Mammary epithelial cell (primary cell): Measurements from ENCODE around the gene CLTC.

Source experiments
- EZH2 ChIP-seq: IDR thresholded peaks from 2 replicates; pipeline ENCODE4 v1.6.1; 2012; ENCODE audit warnings: low read length, inconsistent platforms, borderline replicate concordance
- TF ChIP-seq, protein P1 (sequence below), 2 donors: IDR thresholded peaks in 1 of 2; conservative IDR thresholded peaks in 1 of 2; 2 replicates each; pipeline ENCODE4 v1.5.1; 2011 to 2012; ENCODE audit warnings: inconsistent platforms in 2 of 2, low read length in 2 of 2, mild to moderate bottlenecking in 2 of 2, control low read depth in 1 of 2, low read depth in 1 of 2; ENCODE audit not compliant: insufficient read depth in 1 of 2; ENCODE audit errors: extremely low read depth in 1 of 2

GRCh38 chr17:59688496-59688895, 68.8 kb downstream of the CLTC start:
- no peak for TF ChIP-seq EZH2
- TF ChIP-seq, protein P1, sequence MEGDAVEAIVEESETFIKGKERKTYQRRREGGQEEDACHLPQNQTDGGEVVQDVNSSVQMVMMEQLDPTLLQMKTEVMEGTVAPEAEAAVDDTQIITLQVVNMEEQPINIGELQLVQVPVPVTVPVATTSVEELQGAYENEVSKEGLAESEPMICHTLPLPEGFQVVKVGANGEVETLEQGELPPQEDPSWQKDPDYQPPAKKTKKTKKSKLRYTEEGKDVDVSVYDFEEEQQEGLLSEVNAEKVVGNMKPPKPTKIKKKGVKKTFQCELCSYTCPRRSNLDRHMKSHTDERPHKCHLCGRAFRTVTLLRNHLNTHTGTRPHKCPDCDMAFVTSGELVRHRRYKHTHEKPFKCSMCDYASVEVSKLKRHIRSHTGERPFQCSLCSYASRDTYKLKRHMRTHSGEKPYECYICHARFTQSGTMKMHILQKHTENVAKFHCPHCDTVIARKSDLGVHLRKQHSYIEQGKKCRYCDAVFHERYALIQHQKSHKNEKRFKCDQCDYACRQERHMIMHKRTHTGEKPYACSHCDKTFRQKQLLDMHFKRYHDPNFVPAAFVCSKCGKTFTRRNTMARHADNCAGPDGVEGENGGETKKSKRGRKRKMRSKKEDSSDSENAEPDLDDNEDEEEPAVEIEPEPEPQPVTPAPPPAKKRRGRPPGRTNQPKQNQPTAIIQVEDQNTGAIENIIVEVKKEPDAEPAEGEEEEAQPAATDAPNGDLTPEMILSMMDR (conservative IDR thresholded peaks at IDR 0.05 in 1 of 2, IDR thresholded peaks at IDR 0.05 in 1 of 2; ENCODE audit: extremely low read depth in 1 of 2, insufficient read depth in 1 of 2, low read depth in 1 of 2, low read length in 2 of 2) = no peak
